ENCODE results near the gene HCRTR1. TPM values are rescaled to one million over a fixed set of nuclear protein-coding genes. Genes with fewer than 3 reads are reported as not detected.

HCRTR1 gene
- polyA plus RNA-seq, 1 donor from 2014 or later, result 0.37 TPM

GRCh38 chr1:31593136-31593665, 24.3 kb upstream of the HCRTR1 start:
- no peak overlapping the region for H3K4me3 ChIP-seq (ENCODE audit: low read length)
- TF ChIP-seq RAD21 (conservative IDR thresholded peaks at IDR 0.05) (no peak), CTCF (IDR thresholded peaks at IDR 0.05; ENCODE audit: poor library complexity, severe bottlenecking) (no peak), MXI1 (conservative IDR thresholded peaks at IDR 0.05; ENCODE audit: poor library complexity, severe bottlenecking) (no peak), POLR2AphosphoS5 (IDR thresholded peaks at IDR 0.05) (no peak)

GRCh38 chr1:31593770-31594632, 23.5 kb upstream of the HCRTR1 start:
- H3K4me2 ChIP-seq (ENCODE audit: low read length), result no peak overlapping the region
- H4K20me1 ChIP-seq (ENCODE audit: insufficient read depth), result no peaks in the 10 kb centered on the region
- no peaks in the 10 kb centered on the region for H3F3A ChIP-seq (ENCODE audit: insufficient read depth, low read length, poor library complexity, severe bottlenecking)
- no peaks in the 10 kb centered on the region for H3K79me2 ChIP-seq (replicated peaks; ENCODE audit: insufficient read depth, low read length)
- no peak overlapping the region for H2AFZ ChIP-seq (ENCODE audit: low read depth, low read length)
- H3K36me3 ChIP-seq (ENCODE audit: insufficient read depth, low read length), result no peaks in the 10 kb centered on the region
- H3K9me3 ChIP-seq (ENCODE audit: low read length), result no peaks in the 10 kb centered on the region
- no peaks in the 10 kb centered on the region for H3K9me2 ChIP-seq (ENCODE audit: insufficient read depth, low read length)
- no peak overlapping the region for H3K27ac ChIP-seq (ENCODE audit: low read length)
- H3K4me3 ChIP-seq (ENCODE audit: low read length), result no peak overlapping the region
- TF ChIP-seq RAD21 (conservative IDR thresholded peaks at IDR 0.05) (no peak), EP300 (conservative IDR thresholded peaks at IDR 0.05; ENCODE audit: poor library complexity, severe bottlenecking) (no peak), TAF1 (IDR thresholded peaks at IDR 0.05; ENCODE audit: low read depth) (no peak), CTCF (IDR thresholded peaks at IDR 0.05; ENCODE audit: poor library complexity, severe bottlenecking) (peak; percentile 43), EZH2 (IDR thresholded peaks at IDR 0.05; ENCODE audit: borderline replicate concordance, insufficient read depth, low read length, poor library complexity, severe bottlenecking) (no peak), REST (IDR thresholded peaks at IDR 0.05; ENCODE audit: borderline replicate concordance) (no peak)
- H3K9ac ChIP-seq (ENCODE audit: low read length), result no peak overlapping the region
- no peaks in the 10 kb centered on the region for H3K27me3 ChIP-seq (ENCODE audit: insufficient read depth, low read depth, low read length)

More at GRCh38 chr1:31593136-31593665, 24.3 kb upstream of the HCRTR1 start:
- no peaks in the 10 kb centered on the region for H3K9me3 ChIP-seq (ENCODE audit: low read length)
- no peak overlapping the region for H2AFZ ChIP-seq (ENCODE audit: low read depth, low read length)
- H3K36me3 ChIP-seq (ENCODE audit: insufficient read depth, low read length), result no peaks in the 10 kb centered on the region
- H3K27me3 ChIP-seq (ENCODE audit: insufficient read depth, low read depth, low read length), result no peaks in the 10 kb centered on the region
- no peaks in the 10 kb centered on the region for H3F3A ChIP-seq (ENCODE audit: insufficient read depth, low read length, poor library complexity, severe bottlenecking)
- no peak overlapping the region for H3K9ac ChIP-seq (ENCODE audit: low read length)
- H3K9me2 ChIP-seq (ENCODE audit: insufficient read depth, low read length), result no peaks in the 10 kb centered on the region
- H3K27ac ChIP-seq (ENCODE audit: low read length), result no peak overlapping the region
- H3K4me2 ChIP-seq (ENCODE audit: low read length), result no peak overlapping the region
- no peaks in the 10 kb centered on the region for H3K79me2 ChIP-seq (replicated peaks; ENCODE audit: insufficient read depth, low read length)
- no peaks in the 10 kb centered on the region for H4K20me1 ChIP-seq (ENCODE audit: insufficient read depth)
